Skin epidermis (tissue), 12 donors: ENCODE measurements around the gene COL24A1.
A peak's percentile ranks its signal among the peaks of the same experiment; 100 is the strongest.
"Not testable (repeated sequence)": the region's sequence is repeated elsewhere in the genome, so short reads cannot be mapped to it uniquely, and the experiment has no call there.

Experiments
- H3K27ac ChIP-seq, 21 experiments: fragments of 200-600 bp; sonication (generic) in 11 of 21; one replicate each; pipeline ENCODE4 v1.5.0; 2020; ENCODE audit warnings: mild to moderate bottlenecking in 3 of 21, inconsistent platforms in 2 of 21, moderate library complexity in 2 of 21
- H3K4me3 ChIP-seq, 7 experiments: fragments of 200-600 bp; sonication (generic) in 2 of 7; one replicate each; pipeline ENCODE4 v1.5.0; 2020; ENCODE audit warnings: inconsistent platforms in 2 of 7, mild to moderate bottlenecking in 2 of 7, moderate library complexity in 1 of 7

The COL24A1 gene

DNA sequence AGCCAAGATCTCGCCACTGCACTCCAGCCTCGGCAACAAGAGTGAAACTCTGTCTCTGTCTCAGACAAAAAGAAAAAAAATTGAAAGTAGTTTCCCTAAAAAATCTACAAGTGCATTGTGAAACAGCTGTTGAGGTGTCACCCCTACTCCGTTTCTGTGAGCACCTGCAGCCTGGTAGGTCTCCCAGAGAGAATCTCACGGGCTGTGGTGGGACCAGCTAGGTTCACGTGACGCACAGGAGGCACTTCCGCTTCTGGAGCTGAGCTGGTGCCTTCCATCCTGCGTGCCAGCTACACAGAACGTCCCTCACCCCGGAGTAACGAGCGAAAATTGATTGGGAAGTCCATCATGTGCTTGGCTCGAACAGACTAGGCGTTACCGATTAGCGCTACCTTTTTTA is 66.8 kb downstream of the COL24A1 start:
- Histone ChIP-seq H3K27ac (no peak overlapping the region), H3K4me3 (no peak overlapping the region)

DNA sequence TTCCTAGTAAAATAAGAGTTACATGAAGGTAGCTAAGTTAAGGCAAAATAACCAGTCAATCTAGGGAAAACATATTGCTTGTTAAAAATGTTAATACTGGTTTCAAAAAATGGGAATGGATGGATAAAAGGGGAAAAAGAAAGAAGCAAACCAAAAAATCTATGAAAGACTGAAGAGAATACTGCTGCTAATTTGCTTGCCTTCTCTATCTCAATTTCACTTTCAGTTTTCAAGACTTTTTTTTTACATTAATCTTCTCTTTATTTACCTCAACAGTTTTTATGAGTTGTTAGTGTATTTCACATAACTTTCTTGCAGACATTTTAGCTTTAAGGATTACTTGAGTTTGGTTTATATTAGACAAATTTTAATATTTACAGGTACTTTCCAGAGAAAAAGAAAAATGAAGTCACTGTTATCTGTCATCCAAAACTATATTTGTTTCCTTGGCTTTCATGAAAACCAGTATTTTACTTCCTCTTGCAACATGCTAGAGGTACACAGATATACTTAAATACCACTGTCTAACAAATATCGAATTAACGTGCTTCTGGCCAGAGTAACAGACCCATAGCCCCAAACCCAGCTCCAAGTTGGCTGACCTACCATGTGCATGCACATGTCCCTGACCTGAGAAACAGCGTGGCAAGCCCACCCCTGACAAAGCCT is 70.7 kb downstream of the COL24A1 start:
- H3K27ac ChIP-seq = no peak overlapping the region
- H3K4me3 ChIP-seq = no peak overlapping the region

DNA sequence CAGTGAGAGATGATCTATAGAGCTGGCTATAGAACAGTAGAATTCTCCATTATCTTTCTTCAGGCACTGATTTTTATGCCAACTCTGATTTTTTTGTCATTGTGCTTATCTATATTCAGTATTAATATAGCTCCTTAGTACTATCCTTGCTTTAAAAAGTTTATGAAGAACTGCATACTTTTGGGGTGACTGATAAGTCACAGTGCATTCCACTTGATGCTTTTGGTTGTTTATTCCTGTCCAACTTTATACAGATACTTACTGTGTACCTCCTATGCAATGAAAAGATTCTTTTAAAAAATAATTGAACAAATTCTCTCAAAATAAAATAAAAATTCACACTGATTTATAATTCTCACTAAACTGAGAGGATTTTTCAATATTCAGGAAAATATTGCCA is 71.6 kb downstream of the COL24A1 start:
- Histone ChIP-seq H3K4me3 (no peak overlapping the region), H3K27ac (no peak overlapping the region)

DNA sequence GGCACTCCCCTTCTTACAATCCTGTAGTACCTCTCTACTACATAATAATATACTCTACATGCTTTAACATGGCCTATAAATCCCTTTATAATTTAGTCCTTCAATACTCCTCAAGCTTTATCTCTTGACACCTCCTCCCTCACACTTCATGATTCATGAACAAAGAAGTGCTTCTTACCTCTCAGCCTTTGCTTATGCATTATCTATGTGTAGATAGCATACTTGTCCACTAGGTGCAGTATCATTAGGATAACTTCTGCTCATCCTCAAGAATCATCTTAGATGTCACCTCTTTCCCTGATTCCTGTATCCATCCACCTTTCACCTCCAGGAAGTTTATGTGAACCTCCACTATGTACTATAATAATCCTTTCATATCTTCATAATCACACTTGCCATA is 74.4 kb downstream of the COL24A1 start:
- Histone ChIP-seq H3K4me3 (no peak overlapping the region), H3K27ac (no peak overlapping the region)

DNA sequence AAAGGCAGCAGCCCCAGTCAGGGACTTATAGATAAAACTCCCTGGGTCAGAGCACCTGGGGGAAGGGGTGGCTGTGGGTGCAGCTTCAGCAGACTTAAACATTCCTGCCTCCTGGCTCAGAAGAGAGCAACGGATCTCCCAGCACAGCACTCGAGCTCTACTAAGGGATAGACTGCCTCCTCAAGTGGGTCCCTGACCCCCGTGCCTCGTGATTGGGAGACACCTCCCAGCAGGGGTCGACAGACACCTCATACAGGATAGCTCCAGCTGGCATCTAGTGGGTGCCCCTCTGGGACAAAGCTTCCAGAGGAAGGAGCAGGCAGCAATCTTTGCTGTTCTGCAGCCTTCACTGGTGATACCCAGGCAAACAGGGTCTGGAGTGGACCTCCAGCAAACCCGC is 84.1 kb downstream of the COL24A1 start:
- not testable (repeated sequence) for H3K4me3 ChIP-seq, H3K27ac ChIP-seq

DNA sequence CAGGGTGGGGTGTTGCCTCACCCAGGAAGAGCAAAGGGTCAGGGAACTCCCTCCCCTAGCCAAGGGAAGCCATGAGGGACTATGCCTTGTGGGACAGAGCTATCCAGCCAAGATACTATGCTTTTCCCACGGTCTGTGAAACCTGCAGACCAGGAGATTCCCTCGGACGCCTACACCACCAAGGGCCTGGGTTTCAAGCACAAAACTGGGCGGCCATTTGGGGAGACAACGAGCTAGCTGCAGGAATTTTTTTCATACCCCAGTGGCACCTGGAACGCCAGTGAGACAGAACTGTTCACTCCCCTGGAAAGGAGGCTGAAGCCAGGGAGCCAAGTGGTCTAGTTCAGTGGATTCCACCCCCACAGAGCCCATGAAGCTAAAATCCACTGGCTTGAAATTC is 84.7 kb downstream of the COL24A1 start:
- H3K27ac ChIP-seq, H3K4me3 ChIP-seq: not testable (repeated sequence)

DNA sequence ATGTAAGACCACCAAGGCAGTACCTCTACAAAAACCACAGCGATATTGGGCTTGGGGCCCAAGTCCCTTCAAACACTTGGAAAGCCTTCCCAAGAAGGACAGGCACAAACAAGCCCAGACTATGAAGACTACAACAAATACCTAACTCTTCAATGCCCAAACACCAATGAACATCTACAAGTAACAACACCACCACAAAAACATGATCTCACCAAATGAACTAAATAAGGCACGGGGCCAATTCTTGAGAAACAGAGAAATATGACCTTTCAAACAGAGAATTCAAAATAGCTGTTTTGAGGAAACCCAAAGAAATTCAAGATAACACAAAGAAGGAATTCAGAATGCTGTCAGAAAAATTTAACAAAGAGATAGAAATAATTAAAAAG is 86.8 kb downstream of the COL24A1 start:
- Histone ChIP-seq H3K27ac (no peak overlapping the region), H3K4me3 (no peak overlapping the region)

DNA sequence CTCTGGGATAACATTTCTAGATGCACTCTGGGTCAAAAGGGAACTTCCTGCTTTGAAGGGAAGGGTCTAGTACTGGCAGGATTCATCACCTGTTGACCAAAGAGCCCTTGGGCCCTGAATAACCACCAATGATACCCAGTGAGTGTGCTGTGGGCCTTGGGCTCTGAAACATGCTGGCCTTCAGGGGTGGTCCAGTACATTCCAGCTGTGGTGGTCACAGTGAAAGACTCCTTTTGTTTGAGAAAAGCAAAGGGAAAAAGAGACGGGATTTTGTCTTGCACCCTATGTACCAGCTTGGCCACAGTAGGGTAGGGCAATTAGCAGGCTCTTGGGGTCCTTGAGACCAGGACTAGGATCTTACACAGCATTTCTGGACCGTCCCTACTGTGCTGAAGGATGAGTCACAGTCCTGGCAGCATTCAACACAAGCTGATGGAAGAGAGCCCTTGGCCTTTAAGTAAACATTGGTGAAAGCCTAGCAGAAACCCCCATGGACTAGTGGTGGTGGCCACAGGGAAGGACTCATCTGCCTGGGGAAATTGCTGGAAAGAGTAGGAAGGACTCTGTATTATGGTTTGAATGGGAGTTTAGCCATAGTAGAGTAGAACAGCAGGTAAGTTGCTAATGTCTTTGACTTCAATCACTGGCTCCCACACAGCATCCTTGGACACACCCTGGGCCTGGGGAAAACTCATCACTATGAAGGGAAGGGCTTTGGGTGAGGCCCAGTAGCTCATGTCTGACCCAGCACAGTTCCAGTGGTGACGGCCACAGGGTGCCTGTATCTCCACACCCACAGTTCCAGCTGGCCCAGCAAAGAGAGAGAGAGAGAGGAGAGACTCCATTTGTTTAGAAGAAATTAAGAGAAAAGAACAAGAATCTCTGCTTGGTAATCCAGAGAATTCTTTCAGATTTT is 87.5 kb downstream of the COL24A1 start:
- Histone ChIP-seq H3K4me3 (no peak overlapping the region), H3K27ac (peak overlapping the region in 2 of 21 experiments; percentile 8 to 35)

DNA sequence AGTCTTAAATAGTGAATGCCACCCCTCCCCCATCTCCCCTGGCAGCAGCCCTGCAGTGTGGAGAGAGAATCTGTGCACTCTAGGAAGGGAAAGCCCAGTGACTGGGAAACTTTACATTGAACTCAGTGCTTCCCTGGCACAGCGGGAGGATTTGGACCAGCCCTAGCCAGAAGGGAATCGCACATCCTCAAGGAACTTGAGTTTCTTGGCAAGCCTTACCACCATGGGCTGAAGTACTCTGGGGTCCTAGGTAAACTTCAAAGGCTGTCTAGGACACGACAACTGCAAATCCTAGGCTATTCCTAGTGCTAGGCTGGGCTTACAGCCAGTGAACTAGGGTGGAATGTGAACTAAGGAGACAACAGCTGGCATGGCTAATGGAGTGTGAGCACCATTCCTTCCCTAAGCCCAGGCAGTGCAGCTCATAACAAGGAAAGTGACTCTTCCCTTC is 88.3 kb downstream of the COL24A1 start:
- Histone ChIP-seq H3K4me3 (no peak overlapping the region), H3K27ac (no peak overlapping the region)

DNA sequence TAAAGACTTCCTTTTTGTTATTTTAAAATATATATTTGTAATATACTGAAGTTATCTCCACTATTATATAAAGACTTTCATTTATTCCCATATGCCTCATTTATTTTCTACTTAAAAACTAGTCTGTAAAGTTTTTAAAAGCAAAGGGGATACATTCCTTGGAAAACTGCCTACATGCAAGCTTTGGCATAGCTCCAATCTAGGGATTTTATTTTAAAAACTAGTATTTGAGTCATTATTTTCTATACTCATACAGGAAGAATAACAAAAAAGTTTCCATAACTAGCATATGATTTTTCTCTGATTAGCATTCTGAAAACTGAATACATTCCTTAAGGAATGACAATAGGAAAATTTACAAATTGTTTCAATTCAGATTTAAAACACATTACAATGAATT is 88.9 kb downstream of the COL24A1 start:
- H3K27ac ChIP-seq = no peak overlapping the region
- H3K4me3 ChIP-seq = no peak overlapping the region

DNA sequence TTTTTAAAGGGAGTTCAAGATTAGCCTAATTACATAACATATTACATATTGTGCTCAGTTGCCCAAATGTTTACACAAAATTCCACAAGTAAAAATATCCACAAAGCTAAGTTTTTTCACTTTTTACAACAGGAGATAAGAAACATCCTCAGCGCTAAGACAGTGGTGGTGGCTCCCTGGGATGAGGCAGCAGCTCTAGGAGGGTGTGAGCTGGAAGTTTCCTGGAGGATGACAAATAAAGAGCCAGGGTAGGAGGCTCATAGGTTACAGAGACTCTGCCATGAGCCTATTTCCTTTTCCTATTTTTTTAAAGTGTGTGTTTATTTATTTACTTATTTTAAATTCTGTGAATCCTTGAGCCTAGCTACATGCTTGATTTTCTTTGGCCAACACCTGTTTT is 91.7 kb downstream of the COL24A1 start:
- Histone ChIP-seq H3K4me3 (no peak overlapping the region), H3K27ac (no peak overlapping the region)

DNA sequence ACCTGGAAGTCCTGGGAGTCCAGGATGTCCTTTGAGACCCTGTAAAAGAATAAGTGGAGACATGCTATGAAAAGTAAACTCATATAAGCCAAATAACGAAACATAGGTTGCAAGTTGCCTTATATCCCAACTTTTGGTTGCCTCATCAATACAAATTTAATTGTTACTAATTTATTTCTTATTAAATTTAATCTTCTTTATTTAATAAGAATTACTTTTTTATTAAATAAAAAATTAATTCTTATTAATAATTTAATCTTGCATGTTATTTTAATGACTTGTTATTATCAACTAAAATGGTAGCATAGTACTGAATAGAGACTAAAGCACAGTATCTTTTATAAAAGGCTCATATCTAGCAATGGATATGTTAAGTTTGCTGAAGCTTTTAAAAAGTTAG is 92.9 kb downstream of the COL24A1 start:
- Histone ChIP-seq H3K27ac (no peak overlapping the region), H3K4me3 (no peak overlapping the region)

DNA sequence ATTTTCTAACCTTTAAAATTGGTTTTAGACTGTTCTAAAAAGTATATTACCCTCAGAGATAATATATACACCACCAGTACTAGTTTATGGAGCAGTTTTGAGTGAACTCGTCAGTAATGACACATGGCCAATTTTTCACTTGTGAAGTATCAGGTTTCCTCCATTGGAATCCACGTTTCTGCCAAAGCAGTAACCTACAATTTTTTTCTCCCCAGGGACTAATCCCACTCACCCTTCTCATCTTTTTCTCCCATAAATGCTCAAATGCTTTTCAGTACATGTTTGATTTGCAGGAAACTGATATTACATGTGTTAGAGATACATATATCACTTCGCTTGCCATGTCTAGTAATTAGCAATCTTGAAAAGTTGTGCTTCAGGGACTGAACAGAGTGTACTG is 94.1 kb downstream of the COL24A1 start:
- H3K27ac ChIP-seq = no peak overlapping the region

DNA sequence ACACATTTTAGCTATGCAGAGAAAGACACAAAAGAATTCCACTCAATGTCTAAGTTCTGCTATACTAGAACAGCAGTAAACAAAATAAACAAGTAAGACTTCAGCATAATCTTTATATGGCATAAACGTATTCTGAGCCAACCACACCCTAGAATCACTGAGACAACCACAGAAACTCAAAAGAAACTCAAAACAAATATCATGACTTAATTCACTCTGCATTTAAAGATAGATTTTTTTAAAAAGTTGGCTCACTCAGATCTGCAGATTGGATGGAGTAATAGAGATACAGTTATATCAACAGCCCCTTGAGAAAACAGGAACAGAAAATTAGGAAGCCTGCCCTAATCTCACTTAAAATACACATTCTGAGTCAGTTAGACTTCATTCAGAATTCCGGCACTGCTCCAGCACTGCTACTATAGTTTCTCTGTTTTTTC is 95.0 kb downstream of the COL24A1 start:
- Histone ChIP-seq H3K27ac (no peak overlapping the region), H3K4me3 (no peak overlapping the region)

More for the DNA sequence above, 94.1 kb downstream of the COL24A1 start:
- no peak overlapping the region for H3K4me3 ChIP-seq

DNA sequence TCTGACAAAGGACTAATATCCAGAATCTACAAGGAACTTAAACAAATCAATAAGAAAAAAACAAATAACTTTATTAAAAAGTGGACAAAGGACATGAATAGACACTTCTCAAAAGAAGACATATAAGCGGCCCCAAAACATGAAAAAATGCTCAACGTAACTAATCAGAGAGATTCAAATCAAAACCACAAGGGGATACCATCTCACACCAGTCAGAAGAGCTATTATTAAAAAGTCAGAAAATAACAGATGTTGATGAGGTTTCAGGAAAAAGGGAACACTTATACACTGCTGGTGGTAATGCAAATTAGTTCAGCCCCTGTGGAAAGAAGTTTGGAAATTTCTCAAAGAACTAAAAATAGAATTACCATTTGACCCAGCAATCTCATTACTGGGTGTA is 102.2 kb downstream of the COL24A1 start:
- Histone ChIP-seq H3K27ac (no peak overlapping the region), H3K4me3 (no peak overlapping the region)

DNA sequence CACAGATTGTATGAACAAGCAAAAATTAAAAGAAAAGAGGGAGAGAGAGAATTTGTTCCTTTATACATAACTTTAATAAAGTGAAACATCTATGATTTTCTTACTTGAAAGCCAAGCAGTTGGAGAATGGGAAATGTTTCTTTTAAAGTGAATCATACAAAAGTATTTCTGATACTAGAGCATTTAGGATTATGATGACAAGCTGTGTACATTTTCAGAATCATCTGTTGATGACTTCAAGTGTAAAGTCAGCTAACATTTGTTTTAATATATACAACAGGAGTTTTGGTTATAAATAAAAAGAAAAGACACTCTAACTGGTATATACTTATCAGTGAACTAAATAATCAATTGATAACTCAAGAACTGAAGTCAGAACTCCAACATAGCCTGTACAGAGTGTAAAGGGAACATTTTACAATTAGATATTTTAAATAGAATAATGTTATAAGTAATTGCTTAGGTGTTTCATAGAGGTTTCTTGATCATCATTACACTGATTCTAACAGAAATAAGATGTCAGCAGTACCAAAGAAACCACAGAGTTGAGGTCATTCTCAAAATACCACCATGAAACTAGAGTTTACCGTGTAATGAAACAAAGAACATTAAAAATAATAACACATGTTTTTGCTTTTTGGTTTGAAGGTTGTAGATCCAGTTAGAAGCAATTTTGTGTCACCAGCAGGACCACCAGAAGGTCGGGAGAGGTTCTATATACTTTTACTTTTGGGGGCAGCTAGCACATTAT is 103.4 kb downstream of the COL24A1 start:
- Histone ChIP-seq H3K4me3 (no peak overlapping the region), H3K27ac (no peak overlapping the region)

DNA sequence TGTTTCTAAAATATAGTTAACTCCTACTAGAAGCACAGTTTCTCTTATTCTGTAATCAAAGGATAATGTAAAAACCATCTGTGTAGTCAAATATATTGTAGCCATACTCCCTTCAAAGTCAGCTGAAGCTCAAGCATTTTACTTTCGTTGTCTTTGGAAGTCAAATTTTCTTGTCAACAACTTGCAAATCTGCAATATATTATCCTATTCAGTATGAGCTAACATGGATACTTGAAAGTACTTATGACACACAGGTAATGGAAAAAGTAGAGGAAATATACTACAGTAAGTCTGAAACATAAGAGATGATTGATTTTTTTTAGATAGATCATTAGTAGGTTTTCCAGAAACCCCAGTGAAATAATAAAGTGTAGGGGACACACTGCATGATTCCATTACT is 121.5 kb downstream of the COL24A1 start:
- Histone ChIP-seq H3K27ac (no peak overlapping the region), H3K4me3 (no peak overlapping the region)

DNA sequence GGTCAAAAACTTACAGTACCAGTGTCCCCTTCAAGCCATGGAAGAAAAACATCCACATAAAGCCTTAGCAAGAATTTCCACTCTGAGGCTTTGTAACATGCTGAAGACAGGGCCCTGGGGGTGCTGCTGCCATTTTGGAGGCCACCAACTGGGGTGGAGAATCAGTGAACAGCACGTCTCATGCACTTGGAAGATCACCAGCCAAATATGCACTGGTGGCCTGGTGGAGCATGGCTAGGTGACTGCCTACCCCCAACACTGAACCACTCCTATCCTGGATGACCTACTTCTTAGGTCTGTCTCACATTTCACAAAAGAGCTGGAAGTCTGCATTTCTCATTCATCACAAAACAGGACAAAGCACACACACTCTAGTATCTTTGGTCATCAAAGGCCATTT is 126.4 kb downstream of the COL24A1 start:
- Histone ChIP-seq H3K4me3 (no peak overlapping the region), H3K27ac (no peak overlapping the region)

DNA sequence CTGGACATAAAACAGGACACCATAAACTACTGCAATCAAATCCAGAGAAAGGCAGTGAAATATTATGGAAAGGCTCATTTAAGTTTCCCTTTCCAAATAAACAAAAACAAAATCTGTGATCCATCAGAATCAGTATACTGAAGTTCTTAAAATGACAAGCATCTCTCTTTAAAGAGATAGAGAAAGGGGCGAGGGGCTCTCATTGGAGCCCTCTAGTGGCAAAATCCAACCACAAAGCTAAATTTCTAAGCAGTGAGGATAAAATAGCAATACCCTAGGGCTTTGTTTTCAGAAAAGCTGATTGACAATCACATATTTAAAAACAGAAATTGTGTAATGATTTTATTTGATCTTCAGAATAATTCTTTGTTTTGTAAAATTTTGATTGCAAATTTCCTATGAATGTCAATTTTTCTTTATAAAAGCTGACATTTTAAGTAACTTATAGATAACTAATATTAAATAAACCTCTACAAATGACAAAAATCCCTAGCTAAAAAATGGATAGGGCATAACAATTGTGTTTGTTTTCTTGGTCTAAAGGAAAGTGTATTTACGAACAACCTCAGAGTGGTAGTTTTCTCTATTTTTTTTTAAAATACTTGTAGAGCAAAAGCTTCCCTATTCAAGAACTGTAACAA is 138.2 kb downstream of the COL24A1 start:
- no peak overlapping the region for H3K4me3 ChIP-seq

More for the DNA sequence above, 138.2 kb downstream of the COL24A1 start:
- H3K27ac ChIP-seq = no peak overlapping the region
